OCI-LY7 (cell line): ENCODE results near the gene ALKBH4.

Experiments used
- EZH2phosphoT487 ChIP-seq: fragments of 200-600 bp; sonication (generic); IDR thresholded peaks from 2 replicates; pipeline ENCODE4 v1.6.1; 2018; ENCODE audit warnings: low read depth, borderline replicate concordance, mild to moderate bottlenecking, mixed run types, antibody characterized with exemption, low read length, moderate library complexity, mixed read lengths
- TF ChIP-seq, protein P1 (sequence below): fragments of 200-600 bp; sonication (generic); conservative IDR thresholded peaks from 2 replicates; pipeline ENCODE4 v1.5.1; 2014; ENCODE audit warnings: mild to moderate bottlenecking, antibody characterized with exemption, low read length, moderate library complexity, mixed read lengths

GRCh38 chr7:102431617-102432298 is 32.9 kb downstream of the ALKBH4 start:
- TF ChIP-seq, protein P1, sequence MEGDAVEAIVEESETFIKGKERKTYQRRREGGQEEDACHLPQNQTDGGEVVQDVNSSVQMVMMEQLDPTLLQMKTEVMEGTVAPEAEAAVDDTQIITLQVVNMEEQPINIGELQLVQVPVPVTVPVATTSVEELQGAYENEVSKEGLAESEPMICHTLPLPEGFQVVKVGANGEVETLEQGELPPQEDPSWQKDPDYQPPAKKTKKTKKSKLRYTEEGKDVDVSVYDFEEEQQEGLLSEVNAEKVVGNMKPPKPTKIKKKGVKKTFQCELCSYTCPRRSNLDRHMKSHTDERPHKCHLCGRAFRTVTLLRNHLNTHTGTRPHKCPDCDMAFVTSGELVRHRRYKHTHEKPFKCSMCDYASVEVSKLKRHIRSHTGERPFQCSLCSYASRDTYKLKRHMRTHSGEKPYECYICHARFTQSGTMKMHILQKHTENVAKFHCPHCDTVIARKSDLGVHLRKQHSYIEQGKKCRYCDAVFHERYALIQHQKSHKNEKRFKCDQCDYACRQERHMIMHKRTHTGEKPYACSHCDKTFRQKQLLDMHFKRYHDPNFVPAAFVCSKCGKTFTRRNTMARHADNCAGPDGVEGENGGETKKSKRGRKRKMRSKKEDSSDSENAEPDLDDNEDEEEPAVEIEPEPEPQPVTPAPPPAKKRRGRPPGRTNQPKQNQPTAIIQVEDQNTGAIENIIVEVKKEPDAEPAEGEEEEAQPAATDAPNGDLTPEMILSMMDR, result no peak
- TF ChIP-seq EZH2phosphoT487, result no peak
